ENCODE data around the gene WNT4.

WNT4 gene

GRCh38 chr1:22143065-22144033, at the start of gene WNT4:
Gene WNT4, minus strand, starts transcription at chr1:22143097. Its CDS starts 175 bp downstream, at chr1:22142922.
- no peak for TF ChIP-seq GATA2 (IDR thresholded peaks at IDR 0.05; ENCODE audit: low read depth, low read length)
- no peak for TF ChIP-seq GATA3 (IDR thresholded peaks at IDR 0.05; ENCODE audit: low read depth, low read length)

GRCh38 chr1:22190731-22191130, 47.8 kb upstream of the WNT4 start:
- no peak for TF ChIP-seq GATA2 (IDR thresholded peaks at IDR 0.05; ENCODE audit: low read depth, low read length)
- no peak for TF ChIP-seq GATA3 (IDR thresholded peaks at IDR 0.05; ENCODE audit: low read depth, low read length)

GRCh38 chr1:22190251-22190650, 47.4 kb upstream of the WNT4 start:
- no peak for TF ChIP-seq GATA2 (IDR thresholded peaks at IDR 0.05; ENCODE audit: low read depth, low read length)
- no peak for TF ChIP-seq GATA3 (IDR thresholded peaks at IDR 0.05; ENCODE audit: low read depth, low read length)

GRCh38 chr1:22189619-22190018, 46.7 kb upstream of the WNT4 start:
- TF ChIP-seq GATA2 (IDR thresholded peaks at IDR 0.05; ENCODE audit: low read depth, low read length) (no peak), GATA3 (IDR thresholded peaks at IDR 0.05; ENCODE audit: low read depth, low read length) (no peak)

GRCh38 chr1:22188914-22189313, 46.0 kb upstream of the WNT4 start:
- TF ChIP-seq GATA2 (IDR thresholded peaks at IDR 0.05; ENCODE audit: low read depth, low read length) = no peak
- no peak for TF ChIP-seq GATA3 (IDR thresholded peaks at IDR 0.05; ENCODE audit: low read depth, low read length)

GRCh38 chr1:22188436-22188835, 45.5 kb upstream of the WNT4 start:
- TF ChIP-seq GATA3 (IDR thresholded peaks at IDR 0.05; ENCODE audit: low read depth, low read length) (no peak), GATA2 (IDR thresholded peaks at IDR 0.05; ENCODE audit: low read depth, low read length) (no peak)

GRCh38 chr1:22186311-22186710, 43.4 kb upstream of the WNT4 start:
- no peak for TF ChIP-seq GATA3 (IDR thresholded peaks at IDR 0.05; ENCODE audit: low read depth, low read length)

GRCh38 chr1:22184892-22185612, 42.2 kb upstream of the WNT4 start:
- TF ChIP-seq GATA2 (IDR thresholded peaks at IDR 0.05; ENCODE audit: low read depth, low read length) (no peak), GATA3 (IDR thresholded peaks at IDR 0.05; ENCODE audit: low read depth, low read length) (no peak)

- TF ChIP-seq GATA2 (IDR thresholded peaks at IDR 0.05; ENCODE audit: low read depth, low read length) = no peak
- no peak for TF ChIP-seq GATA3 (IDR thresholded peaks at IDR 0.05; ENCODE audit: low read depth, low read length)
These were observed 41.6 kb upstream of the WNT4 start for GRCh38 chr1:22184454-22184853.

GRCh38 chr1:22182715-22183114, 39.8 kb upstream of the WNT4 start:
- TF ChIP-seq GATA3 (IDR thresholded peaks at IDR 0.05; ENCODE audit: low read depth, low read length) = no peak
- no peak for TF ChIP-seq GATA2 (IDR thresholded peaks at IDR 0.05; ENCODE audit: low read depth, low read length)

GRCh38 chr1:22179197-22179803, 36.4 kb upstream of the WNT4 start:
- TF ChIP-seq GATA3 (IDR thresholded peaks at IDR 0.05; ENCODE audit: low read depth, low read length) (no peak), GATA2 (IDR thresholded peaks at IDR 0.05; ENCODE audit: low read depth, low read length) (no peak)

- TF ChIP-seq GATA3 (IDR thresholded peaks at IDR 0.05; ENCODE audit: low read depth, low read length) (no peak), GATA2 (IDR thresholded peaks at IDR 0.05; ENCODE audit: low read depth, low read length) (no peak)
These were observed 34.6 kb upstream of the WNT4 start for GRCh38 chr1:22177354-22178003.

- no peak for TF ChIP-seq GATA3 (IDR thresholded peaks at IDR 0.05; ENCODE audit: low read depth, low read length)
- TF ChIP-seq GATA2 (IDR thresholded peaks at IDR 0.05; ENCODE audit: low read depth, low read length) = no peak
These were observed 33.4 kb upstream of the WNT4 start for GRCh38 chr1:22176258-22176657.

Data from SH-SY5Y (cell line).